Activated CD4-positive, alpha-beta T cell treated with anti-CD3 and anti-CD28 coated beads for 24 hours (primary cell): Measurements from ENCODE around the gene NAGS.
"Not testable (repeated sequence)": the region's sequence is repeated elsewhere in the genome, so short reads cannot be mapped to it uniquely, and the experiment has no call there.

Experiments
- DNase-seq, 2 donors: peaks; one replicate each; pipeline ENCODE4 v3.0.0-alpha.2; 2020; ENCODE audit warnings: low read depth in 2 of 2

Gene NAGS

GRCh38 chr17:44039829-44040635 is 35.6 kb downstream of the NAGS start:
- no peak for DNase-seq

- no peak for DNase-seq
Measured at GRCh38 chr17:44043272-44043696, 38.9 kb downstream of the NAGS start.

- no peak for DNase-seq
Measured at GRCh38 chr17:44044071-44044470, 39.6 kb downstream of the NAGS start.

GRCh38 chr17:44045486-44045885 is 41.1 kb downstream of the NAGS start:
- no peak for DNase-seq

- DNase-seq, result not testable (repeated sequence)
Measured at GRCh38 chr17:44046893-44047292, 42.5 kb downstream of the NAGS start.

- no peak for DNase-seq
Measured at GRCh38 chr17:44049294-44050060, 45.1 kb downstream of the NAGS start.

GRCh38 chr17:44053125-44053872 is 48.9 kb downstream of the NAGS start:
- DNase-seq, result no peak
